NB4 (cell line): Measurements from ENCODE around the gene CDH23.

Source experiments
- CTCF ChIP-seq: IDR thresholded peaks from one replicate; pipeline ENCODE4 v1.5.1; 2012; ENCODE audit warnings: low read depth, low read length
- MAX ChIP-seq: IDR thresholded peaks from 2 replicates; pipeline ENCODE4 v1.6.1; 2011; ENCODE audit warnings: low read depth, low read length
- MYC ChIP-seq: IDR thresholded peaks from 2 replicates; pipeline ENCODE4 v1.6.1; 2011; ENCODE audit warnings: low read depth, low read length
- POLR2A ChIP-seq: IDR thresholded peaks from 2 replicates; pipeline ENCODE4 v1.6.1; 2011; ENCODE audit warnings: mild to moderate bottlenecking; ENCODE audit not compliant: insufficient read length; ENCODE audit errors: extremely low read depth

GRCh38 chr10:71831646-71832552, 435.2 kb downstream of the CDH23 start:
- TF ChIP-seq POLR2A, result no peak
- no peak for TF ChIP-seq CTCF
- no peak for TF ChIP-seq MAX
- no peak for TF ChIP-seq MYC
